ENCODE data around the gene GINS1. TPM values are rescaled to one million over a fixed set of nuclear protein-coding genes. Genes with fewer than 3 reads are reported as not detected.

Gene GINS1
- total and polyA plus RNA-seq, 11 donors, result 0.15 to 3.1 (median 0.36) TPM

- Histone ChIP-seq H3K27ac (no peak overlapping the region), H3K9me3 (no peaks in the 10 kb centered on the region), H3K27me3 (no peaks in the 10 kb centered on the region), H3K4me3 (no peak overlapping the region), H3K36me3 (peaks cover 0 to 18% (median 0%) of the 10 kb centered on the region in 9 donors), H3K4me1 (peaks cover 0 to 13% (median 4%) of the 10 kb centered on the region in 12 donors)
- 94 to 98% (median 98%) methylated on average over 9 to 11 of the region's 11 CpGs for WGBS, 4 donors
- ATAC-seq (no peak), DNase-seq (peak in 1 of 5 donors; percentile 31)
- TF ChIP-seq, protein P1, sequence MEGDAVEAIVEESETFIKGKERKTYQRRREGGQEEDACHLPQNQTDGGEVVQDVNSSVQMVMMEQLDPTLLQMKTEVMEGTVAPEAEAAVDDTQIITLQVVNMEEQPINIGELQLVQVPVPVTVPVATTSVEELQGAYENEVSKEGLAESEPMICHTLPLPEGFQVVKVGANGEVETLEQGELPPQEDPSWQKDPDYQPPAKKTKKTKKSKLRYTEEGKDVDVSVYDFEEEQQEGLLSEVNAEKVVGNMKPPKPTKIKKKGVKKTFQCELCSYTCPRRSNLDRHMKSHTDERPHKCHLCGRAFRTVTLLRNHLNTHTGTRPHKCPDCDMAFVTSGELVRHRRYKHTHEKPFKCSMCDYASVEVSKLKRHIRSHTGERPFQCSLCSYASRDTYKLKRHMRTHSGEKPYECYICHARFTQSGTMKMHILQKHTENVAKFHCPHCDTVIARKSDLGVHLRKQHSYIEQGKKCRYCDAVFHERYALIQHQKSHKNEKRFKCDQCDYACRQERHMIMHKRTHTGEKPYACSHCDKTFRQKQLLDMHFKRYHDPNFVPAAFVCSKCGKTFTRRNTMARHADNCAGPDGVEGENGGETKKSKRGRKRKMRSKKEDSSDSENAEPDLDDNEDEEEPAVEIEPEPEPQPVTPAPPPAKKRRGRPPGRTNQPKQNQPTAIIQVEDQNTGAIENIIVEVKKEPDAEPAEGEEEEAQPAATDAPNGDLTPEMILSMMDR (IDR thresholded peaks at IDR 0.05), result no peak
- TF ChIP-seq POLR2A (IDR thresholded peaks at IDR 0.05), result no peak
- intact Hi-C loops (cut with DNase I), result loop anchor here in 1 of 10 donors (10.0 kb wide), 1 partner anchor 57 kb away; no protein-coding TSS in a partner anchor
Observed at GRCh38 chr20:25487975-25488374, 80.5 kb downstream of the GINS1 start.

DNA sequence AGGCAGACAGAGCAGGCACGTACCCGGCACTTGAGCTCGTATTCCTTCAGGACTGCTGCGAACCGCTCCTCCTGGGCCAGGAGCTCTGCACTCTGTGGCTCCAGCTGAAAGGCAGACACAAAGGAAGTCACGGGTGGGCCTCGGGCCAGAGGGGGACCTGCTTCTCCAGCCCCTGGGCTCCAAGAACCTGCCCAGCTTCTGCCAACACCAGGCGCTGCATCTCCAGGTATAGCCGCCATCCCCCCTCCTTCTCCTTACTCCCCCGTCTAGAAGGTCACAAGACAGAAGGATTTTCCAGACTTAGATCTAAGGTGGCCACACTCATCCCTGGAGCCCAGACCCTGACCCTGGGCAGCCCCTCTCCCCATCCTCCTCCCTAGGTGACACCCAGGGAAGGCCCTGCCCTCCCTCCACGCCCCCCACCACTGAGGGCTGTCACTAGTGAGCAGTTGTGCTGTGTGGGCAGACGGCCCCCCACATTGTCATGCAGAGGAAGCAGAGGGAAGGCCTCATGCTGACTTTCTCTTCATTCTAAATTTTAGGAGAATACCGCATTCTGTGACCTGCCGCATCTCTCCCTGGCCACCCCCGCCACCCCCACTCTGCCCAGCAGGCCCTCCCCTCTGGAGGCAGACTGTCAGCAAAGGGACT lies 81.9 kb downstream of the GINS1 start:
- TF ChIP-seq, protein P1 (IDR thresholded peaks at IDR 0.05), result no peak
- TF ChIP-seq POLR2A (IDR thresholded peaks at IDR 0.05), result no peak
- Histone ChIP-seq H3K9me3 (no peaks in the 10 kb centered on the region), H3K27me3 (no peaks in the 10 kb centered on the region), H3K4me1 (peaks cover 0 to 13% (median 4%) of the 10 kb centered on the region in 12 donors), H3K27ac (no peak overlapping the region), H3K36me3 (peaks cover 0 to 18% (median 0%) of the 10 kb centered on the region in 9 donors), H3K4me3 (no peak overlapping the region)
- DNase-seq (peak in 1 of 5 donors; percentile 50), ATAC-seq (no peak)
- WGBS, 4 donors, result 89 to 96% (median 95%) methylated on average over 15 of the region's 15 CpGs
- intact Hi-C loops (cut with DNase I), result loop anchor here in 1 of 10 donors (10.0 kb wide), 1 partner anchor 55 kb away; no protein-coding TSS in a partner anchor

- H3K9me3 ChIP-seq, result no peaks in the 10 kb centered on the region
- peaks cover 0 to 18% (median 0%) of the 10 kb centered on the region in 9 donors for H3K36me3 ChIP-seq
- H3K4me3 ChIP-seq, result no peak overlapping the region
- intact Hi-C loops (cut with DNase I), result no loop called here
- TF ChIP-seq POLR2A (IDR thresholded peaks at IDR 0.05), result no peak
- TF ChIP-seq, protein P1 (IDR thresholded peaks at IDR 0.05), result no peak
- H3K27ac ChIP-seq, result no peak overlapping the region
- ATAC-seq (peak in 1 of 4 donors; percentile 5), DNase-seq (peak in 1 of 5 donors; percentile 60)
- WGBS, 4 donors, result 87 to 93% (median 90%) methylated on average over 9 to 15 of the region's 15 CpGs
- H3K27me3 ChIP-seq, result no peaks in the 10 kb centered on the region
- H3K4me1 ChIP-seq, result peaks cover 0 to 9% (median 3%) of the 10 kb centered on the region in 12 donors
Observed at GRCh38 chr20:25490656-25491445, 83.4 kb downstream of the GINS1 start.

- intact Hi-C loops (cut with DNase I), result no loop called here
- Histone ChIP-seq H3K27me3 (no peaks in the 10 kb centered on the region), H3K27ac (no peak overlapping the region), H3K9me3 (no peaks in the 10 kb centered on the region), H3K4me1 (peaks cover 0 to 2% (median 0%) of the 10 kb centered on the region in 12 donors), H3K4me3 (no peak overlapping the region), H3K36me3 (peaks cover 0 to 18% (median 0%) of the 10 kb centered on the region in 9 donors)
- TF ChIP-seq, protein P1 (IDR thresholded peaks at IDR 0.05), result no peak
- TF ChIP-seq POLR2A (IDR thresholded peaks at IDR 0.05), result no peak
- ATAC-seq, result no peak
- 71 to 82% (median 80%) methylated on average over 11 to 12 of the region's 12 CpGs for WGBS, 4 donors
- no peak for DNase-seq
Observed at GRCh38 chr20:25491446-25492038, 84.1 kb downstream of the GINS1 start.
